ENCODE results near the gene SH3RF1. TPM values are rescaled to one million over a fixed set of nuclear protein-coding genes. Genes with fewer than 3 reads are reported as not detected.

Gene SH3RF1
- total RNA-seq, 1 donor from 2014 or later, result 18.6 TPM

DNA sequence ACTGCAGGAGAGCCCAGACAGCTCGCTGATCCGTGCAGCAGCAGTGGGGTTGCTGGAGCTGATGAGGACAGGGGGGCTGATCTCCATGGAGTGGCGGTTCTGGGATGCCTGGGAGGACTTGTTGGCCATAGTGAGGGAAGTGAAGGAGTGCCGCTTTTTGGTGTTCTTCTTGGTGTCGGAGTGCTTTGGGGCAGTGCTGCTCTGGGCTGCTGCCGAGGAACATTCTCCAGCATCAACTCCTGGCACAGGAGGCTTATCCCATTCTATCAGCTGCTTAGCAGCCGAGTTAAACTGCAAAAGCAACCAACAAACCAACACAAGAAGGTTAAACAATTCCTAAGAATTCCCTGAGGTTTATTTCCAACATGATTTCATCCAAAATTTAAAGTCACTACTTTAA, 134.4 kb downstream of the SH3RF1 start:
- DNase-seq (ENCODE audit: low read depth, low spot score), result no peak

DNA sequence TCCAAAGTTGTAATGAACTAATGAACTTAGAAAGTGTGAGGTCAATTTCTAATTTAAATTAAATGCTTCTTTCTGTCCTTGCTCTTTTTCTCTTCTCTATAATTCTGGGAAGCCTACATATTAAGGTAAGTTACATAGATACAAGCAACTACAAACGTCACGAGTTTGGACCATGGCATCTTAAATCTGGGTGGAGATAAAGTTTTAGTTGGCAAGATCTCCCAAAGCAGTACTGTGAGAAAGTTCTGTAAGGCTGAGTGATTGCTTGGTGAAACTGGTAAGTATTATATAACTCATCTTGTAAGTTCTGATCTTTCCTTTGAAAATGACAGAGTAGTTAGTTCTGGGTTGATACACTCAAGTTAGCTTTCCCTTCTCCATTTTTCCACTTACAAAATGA, 135.0 kb downstream of the SH3RF1 start:
- TF ChIP-seq, protein P1, sequence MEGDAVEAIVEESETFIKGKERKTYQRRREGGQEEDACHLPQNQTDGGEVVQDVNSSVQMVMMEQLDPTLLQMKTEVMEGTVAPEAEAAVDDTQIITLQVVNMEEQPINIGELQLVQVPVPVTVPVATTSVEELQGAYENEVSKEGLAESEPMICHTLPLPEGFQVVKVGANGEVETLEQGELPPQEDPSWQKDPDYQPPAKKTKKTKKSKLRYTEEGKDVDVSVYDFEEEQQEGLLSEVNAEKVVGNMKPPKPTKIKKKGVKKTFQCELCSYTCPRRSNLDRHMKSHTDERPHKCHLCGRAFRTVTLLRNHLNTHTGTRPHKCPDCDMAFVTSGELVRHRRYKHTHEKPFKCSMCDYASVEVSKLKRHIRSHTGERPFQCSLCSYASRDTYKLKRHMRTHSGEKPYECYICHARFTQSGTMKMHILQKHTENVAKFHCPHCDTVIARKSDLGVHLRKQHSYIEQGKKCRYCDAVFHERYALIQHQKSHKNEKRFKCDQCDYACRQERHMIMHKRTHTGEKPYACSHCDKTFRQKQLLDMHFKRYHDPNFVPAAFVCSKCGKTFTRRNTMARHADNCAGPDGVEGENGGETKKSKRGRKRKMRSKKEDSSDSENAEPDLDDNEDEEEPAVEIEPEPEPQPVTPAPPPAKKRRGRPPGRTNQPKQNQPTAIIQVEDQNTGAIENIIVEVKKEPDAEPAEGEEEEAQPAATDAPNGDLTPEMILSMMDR (conservative IDR thresholded peaks at IDR 0.05), result no peak
- DNase-seq (ENCODE audit: low read depth, low spot score), result no peak
- no peak overlapping the region for H3K27ac Mint-ChIP-seq (ENCODE audit: unreplicated experiment)
- H3K4me3 Mint-ChIP-seq, result no peak overlapping the region
- peaks cover 11% of the 10 kb centered on the region for H3K36me3 Mint-ChIP-seq (ENCODE audit: low read depth)
- H3K4me1 Mint-ChIP-seq, result peaks cover 50% of the 10 kb centered on the region
- no peaks in the 10 kb centered on the region for H3K27me3 Mint-ChIP-seq (ENCODE audit: low read depth)
- H3K9me3 Mint-ChIP-seq, result no peaks in the 10 kb centered on the region

More for the DNA sequence above, 134.4 kb downstream of the SH3RF1 start:
- Mint-ChIP-seq H3K9me3 (no peaks in the 10 kb centered on the region), H3K36me3 (ENCODE audit: low read depth) (peaks cover 11% of the 10 kb centered on the region), H3K27me3 (ENCODE audit: low read depth) (no peaks in the 10 kb centered on the region), H3K27ac (ENCODE audit: unreplicated experiment) (peak overlapping the region; percentile 38), H3K4me3 (no peak overlapping the region), H3K4me1 (peaks cover 50% of the 10 kb centered on the region)
- TF ChIP-seq, protein P1 (conservative IDR thresholded peaks at IDR 0.05), result no peak

DNA sequence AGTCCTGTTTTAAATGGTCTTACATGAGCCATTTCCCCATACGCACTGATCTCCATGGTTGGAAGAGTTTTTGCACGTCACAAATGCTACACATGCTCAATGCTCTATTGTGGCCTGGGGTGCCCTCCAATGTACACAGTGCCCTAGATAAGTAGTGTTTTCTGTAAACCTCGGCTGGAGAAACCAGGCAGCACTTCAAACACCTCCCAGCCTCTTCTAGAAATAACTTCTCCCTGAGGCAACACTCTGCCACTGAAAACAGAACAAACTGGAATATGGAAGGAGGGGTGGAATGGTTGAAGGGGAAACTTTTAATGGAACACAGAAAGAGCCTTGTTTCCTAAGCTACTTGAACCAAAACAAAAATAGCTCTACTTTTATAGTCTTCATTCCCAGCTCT, 136.8 kb downstream of the SH3RF1 start:
- Mint-ChIP-seq H3K9me3 (no peaks in the 10 kb centered on the region), H3K27ac (ENCODE audit: unreplicated experiment) (no peak overlapping the region), H3K27me3 (ENCODE audit: low read depth) (no peaks in the 10 kb centered on the region), H3K36me3 (ENCODE audit: low read depth) (peaks cover 14% of the 10 kb centered on the region), H3K4me3 (no peak overlapping the region), H3K4me1 (peaks cover 50% of the 10 kb centered on the region)
- TF ChIP-seq, protein P1 (conservative IDR thresholded peaks at IDR 0.05), result no peak
- peak; percentile 7 for DNase-seq (ENCODE audit: low read depth, low spot score)

DNA sequence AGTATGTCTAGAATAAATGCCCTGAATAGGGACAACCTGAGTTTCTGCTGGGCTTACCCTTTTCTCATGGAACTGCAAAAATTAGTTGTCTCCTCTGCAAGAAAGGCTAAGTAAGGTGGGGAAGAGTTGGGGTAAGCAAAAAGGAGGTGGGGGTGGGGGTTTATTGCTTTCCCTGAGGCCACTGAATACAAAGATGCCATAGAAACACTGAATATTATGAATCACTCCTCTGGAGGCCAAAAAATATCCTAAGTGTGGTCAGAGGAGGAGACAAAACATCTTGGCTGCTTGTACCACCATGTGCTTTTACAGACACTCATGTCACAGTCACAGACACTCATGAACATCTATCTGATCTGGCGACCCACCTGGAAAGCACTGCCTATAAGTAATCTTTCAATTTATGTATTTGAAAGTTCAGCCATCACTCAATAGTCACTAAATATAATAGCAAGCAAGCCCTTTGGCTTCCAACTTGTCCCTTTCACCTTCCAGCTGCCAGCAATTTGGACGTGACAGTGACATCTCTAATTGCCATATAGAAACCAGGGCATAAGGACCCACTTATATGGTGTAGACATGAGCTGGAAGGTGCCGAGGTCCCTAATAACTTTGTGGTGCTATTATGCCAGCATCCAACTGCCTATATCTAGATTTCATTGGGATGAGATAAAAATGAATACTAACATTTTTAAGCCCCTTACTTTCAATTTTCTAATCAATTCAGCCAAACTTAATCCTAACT, 138.0 kb downstream of the SH3RF1 start:
- no peak overlapping the region for H3K4me3 Mint-ChIP-seq
- no peak overlapping the region for H3K27ac Mint-ChIP-seq (ENCODE audit: unreplicated experiment)
- peaks cover 50% of the 10 kb centered on the region for H3K4me1 Mint-ChIP-seq
- H3K36me3 Mint-ChIP-seq (ENCODE audit: low read depth), result peaks cover 14% of the 10 kb centered on the region
- no peaks in the 10 kb centered on the region for H3K9me3 Mint-ChIP-seq
- no peak for DNase-seq (ENCODE audit: low read depth, low spot score)
- TF ChIP-seq, protein P1 (conservative IDR thresholded peaks at IDR 0.05), result no peak
- H3K27me3 Mint-ChIP-seq (ENCODE audit: low read depth), result no peaks in the 10 kb centered on the region

DNA sequence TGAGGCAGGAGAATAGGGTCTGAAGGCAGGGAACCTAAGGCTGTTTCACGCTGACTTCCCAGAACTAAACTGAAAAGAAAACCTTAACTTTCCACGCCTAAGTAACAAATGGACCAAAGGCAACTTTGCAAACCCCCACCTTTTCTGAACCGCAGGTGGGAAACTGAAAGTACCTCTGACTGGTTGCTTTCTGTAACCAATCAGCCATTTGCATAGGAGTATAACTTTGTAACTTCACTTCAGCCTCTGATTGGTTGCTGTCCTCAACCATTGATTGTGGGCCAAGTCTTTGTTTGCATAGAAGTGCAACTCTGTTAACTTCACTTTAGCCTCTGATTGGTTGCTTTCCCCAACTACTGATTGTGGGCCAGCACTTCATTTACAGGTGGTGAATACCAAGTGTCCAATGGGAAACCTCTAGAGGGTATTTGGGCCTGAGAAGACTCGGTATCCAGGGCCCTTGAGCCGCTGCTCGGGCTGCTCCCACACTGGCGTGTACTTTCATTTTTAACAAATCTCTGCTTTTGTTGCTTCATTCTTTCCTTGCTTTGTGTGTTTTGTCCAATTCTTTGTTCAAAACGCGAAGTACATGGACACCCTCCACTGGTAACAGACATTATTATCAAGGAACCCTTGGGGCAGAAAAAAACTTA, 139.1 kb downstream of the SH3RF1 start:
- TF ChIP-seq, protein P1 (conservative IDR thresholded peaks at IDR 0.05), result no peak
- Mint-ChIP-seq H3K4me3 (no peak overlapping the region), H3K36me3 (ENCODE audit: low read depth) (peaks cover 14% of the 10 kb centered on the region), H3K27me3 (ENCODE audit: low read depth) (no peaks in the 10 kb centered on the region), H3K4me1 (peaks cover 39% of the 10 kb centered on the region), H3K9me3 (no peaks in the 10 kb centered on the region), H3K27ac (ENCODE audit: unreplicated experiment) (no peak overlapping the region)
- DNase-seq (ENCODE audit: low read depth, low spot score), result no peak
